Kidney capillary endothelial cell (primary cell): ENCODE results near the gene KLHDC2.
A peak's percentile ranks its signal among the peaks of the same experiment; 100 is the strongest.
"Not testable (repeated sequence)": the region's sequence is repeated elsewhere in the genome, so short reads cannot be mapped to it uniquely, and the experiment has no call there.

ENCODE experiments used
- DNase-seq: peaks from one replicate; pipeline ENCODE4 v3.0.0-alpha.2; 2018; ENCODE audit warnings: low spot score

Gene KLHDC2, protein sequence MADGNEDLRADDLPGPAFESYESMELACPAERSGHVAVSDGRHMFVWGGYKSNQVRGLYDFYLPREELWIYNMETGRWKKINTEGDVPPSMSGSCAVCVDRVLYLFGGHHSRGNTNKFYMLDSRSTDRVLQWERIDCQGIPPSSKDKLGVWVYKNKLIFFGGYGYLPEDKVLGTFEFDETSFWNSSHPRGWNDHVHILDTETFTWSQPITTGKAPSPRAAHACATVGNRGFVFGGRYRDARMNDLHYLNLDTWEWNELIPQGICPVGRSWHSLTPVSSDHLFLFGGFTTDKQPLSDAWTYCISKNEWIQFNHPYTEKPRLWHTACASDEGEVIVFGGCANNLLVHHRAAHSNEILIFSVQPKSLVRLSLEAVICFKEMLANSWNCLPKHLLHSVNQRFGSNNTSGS

DNA sequence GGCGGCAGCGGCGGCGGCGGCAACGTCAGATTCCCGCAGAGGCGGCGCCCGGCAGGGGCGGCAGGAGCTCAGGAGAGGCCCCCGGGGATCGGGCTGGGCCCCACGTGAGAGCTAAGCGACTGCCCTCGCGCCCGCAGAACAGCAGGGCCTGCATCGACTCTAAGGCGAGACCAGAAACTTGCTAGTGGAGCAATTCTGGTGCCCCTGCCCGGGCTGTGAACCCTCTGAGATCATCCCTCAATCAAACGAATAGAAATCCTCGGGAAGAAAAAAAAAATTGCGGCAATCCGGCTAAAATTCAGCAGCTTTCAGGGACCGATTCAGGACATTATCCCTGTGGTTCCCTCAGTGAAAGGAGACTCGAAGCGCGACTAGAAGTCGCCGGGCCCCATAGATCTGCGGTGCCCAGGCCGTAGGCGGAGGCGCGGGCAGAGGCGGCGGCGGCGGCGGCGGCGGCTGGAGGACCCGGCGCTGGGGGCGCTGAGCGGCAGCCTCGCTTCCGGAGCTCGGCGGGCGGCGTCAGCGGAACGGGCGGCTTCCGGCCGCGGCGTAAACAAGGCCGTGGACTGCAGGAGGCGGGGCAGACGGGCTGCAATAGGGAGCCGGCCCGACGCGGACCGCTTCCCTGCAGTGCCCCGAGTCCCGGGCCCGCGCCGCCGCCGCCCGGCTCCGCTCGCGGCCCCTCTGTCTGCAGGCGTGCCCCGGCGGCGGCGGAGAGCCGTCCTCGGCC is at the start of gene KLHDC2:
KLHDC2 (plus strand) TSS at position 583 of the 730 bp plus-strand sequence. CDS start 316 bp downstream, outside the sequence.
- peak; percentile 77 for DNase-seq

DNA sequence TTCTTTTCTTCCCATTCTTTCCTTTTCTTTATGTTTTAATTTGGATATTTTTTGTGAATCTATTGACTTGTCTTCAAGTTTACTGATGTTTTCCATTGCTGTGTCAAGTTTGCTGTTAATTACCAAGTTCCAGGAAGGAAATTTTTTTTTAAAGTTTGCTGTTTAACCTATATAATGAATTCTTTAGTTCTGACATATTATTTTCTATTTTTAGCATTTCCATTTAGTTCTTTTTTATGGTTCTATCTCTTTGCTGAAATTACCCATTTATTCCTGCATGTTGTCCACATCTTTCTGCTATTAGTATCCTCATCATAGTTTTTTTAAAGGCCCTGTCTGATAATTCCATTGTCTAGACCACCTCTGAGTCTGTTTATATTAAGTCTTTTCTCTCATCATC is 47.2 kb upstream of the KLHDC2 start:
- DNase-seq = no peak

DNA sequence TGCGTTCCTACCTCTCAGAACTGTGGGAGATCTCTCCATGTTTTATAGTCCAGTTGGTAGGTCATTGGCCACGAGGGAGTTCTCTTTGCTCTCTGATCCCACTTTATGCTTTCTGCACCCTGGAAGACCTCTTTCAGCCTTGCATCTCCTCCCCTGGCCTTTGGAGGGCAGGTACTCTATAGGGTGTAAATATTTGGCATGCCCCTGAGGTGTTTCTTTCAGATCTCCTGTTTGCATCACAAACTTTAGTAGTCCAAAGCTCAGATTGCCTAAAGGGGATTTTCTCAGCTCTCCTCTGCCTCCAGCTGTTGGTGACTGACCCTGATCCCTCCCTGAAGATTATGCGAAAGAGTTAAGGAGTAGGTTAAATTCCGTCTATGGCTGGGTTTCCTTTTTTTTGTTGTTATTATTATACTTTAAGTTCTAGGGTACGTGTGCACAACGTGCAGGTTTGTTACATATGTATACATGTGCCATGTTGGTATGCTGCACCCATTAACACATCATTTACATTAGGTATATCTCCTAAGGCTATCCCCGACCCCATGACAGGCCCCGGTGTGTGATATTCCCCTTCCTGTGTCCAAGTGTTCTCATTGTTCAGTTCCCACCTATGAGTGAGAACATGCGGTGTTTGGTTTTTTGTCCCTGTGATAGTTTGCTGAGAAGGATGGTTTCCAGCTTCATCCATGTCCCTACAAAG is 46.1 kb upstream of the KLHDC2 start:
- DNase-seq = not testable (repeated sequence)

- DNase-seq = no peak
Measured at GRCh38 chr14:49727171-49727570, 40.8 kb upstream of the KLHDC2 start.

- DNase-seq = no peak
Measured at GRCh38 chr14:49732896-49733295, 35.1 kb upstream of the KLHDC2 start.

GRCh38 chr14:49733836-49734235 is 34.1 kb upstream of the KLHDC2 start:
- no peak for DNase-seq

DNA sequence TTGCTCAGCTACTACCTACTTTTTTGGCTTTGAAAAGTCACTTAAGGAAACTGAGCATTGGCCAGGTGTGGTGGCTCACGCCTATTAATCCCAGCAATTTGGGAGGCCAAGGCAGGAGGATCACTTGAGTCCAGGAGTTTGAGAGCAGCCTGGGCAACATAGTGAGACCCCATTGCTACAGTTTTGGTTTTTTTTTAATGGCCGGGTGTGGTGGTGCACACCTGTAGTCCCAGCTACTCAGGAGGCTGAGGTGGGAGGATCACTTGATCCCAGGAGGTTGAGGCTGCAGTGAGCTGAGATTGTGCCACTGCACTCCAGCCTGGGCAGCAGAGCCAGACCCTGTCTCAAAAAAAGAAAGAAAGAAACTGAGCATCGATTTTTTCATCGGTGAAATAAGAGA is 32.3 kb upstream of the KLHDC2 start:
- not testable (repeated sequence) for DNase-seq

DNA sequence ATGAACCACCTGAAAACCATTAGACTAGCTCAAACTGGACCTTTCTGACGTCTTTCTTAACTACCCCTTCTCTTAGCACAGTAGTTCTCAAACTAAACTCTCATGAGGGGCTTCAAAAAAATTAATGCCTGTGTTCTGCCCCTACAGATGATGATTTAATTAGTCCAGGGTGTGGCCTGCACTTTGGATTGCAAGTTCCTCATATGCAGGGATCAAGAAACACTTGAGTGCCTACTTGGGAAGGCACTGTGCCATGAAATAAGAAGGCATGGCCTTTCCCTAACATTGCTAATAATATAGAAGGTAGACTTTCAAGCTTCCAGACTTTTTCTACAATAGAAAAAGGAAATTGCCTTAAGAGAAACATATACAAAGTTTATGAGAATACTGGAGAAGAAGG is 22.8 kb upstream of the KLHDC2 start:
- DNase-seq = no peak

DNA sequence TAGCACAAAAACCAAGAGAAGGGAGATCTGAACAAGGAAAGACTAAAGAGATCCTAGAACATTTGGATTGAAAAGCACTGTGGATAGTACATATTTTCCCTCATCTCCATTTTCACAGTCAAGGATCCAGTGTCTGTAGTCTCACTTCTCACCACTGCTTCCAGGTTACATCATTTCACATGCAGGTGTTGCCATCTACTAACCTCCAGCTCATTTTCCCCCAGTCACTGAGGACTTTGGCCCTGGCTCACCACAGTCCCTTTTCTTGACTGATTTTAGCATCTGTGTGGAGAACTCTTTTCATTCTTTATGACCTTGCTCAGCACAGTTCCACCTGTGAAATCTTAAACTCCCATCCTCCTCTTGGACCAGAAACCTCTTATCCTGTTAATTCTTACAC is 21.5 kb upstream of the KLHDC2 start:
- not testable (repeated sequence) for DNase-seq

DNA sequence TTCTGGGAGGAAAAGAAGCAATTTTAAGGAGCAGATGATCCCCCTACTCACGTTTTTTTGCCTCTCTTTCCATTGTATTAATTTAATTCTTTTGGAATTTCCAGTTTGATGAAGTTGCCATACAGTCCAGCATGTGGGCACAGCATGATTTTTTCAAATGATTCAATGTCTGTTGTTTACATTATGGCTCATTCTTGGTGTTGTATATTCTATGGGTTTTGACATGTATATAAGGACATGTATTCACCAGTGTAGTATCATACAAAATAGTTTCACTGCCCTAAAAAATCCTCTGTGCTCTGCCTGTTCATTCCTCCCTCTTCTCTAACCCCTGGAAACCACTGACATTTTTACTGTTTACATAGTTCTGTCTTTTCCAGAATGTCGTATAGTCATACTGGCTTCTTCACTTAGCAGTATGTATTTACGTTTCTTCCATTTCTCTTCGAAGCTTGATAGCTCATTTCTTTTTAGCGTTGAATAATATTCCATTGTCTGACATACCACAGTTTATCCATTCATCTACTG is 13.3 kb upstream of the KLHDC2 start:
- DNase-seq = no peak

GRCh38 chr14:49755378-49755777 is 12.6 kb upstream of the KLHDC2 start:
- DNase-seq = no peak

GRCh38 chr14:49761839-49762551 is 6.0 kb upstream of the KLHDC2 start:
- no peak for DNase-seq

DNA sequence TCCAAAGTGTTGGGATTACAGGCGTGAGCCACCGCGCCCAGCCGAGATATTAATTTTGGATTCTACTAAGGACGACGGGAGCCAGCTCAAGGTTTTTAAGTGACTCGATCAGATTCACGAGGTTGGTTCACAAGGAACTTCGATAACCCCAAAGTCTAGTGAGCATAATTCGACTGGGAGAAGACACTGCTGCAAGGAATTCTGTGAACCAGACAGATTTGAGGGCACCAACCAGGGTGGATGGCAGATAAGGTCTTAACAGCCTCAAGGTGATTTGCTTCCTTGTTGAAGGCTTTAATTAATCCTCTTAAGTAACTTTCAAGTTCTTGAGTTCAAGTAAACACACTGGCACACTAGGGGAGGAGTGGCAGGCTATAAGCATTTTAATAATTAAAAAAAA is 1.1 kb upstream of the KLHDC2 start:
- DNase-seq = no peak

- no peak for DNase-seq
Measured at GRCh38 chr14:49767270-49767570, 733 bp upstream of the KLHDC2 start.

DNA sequence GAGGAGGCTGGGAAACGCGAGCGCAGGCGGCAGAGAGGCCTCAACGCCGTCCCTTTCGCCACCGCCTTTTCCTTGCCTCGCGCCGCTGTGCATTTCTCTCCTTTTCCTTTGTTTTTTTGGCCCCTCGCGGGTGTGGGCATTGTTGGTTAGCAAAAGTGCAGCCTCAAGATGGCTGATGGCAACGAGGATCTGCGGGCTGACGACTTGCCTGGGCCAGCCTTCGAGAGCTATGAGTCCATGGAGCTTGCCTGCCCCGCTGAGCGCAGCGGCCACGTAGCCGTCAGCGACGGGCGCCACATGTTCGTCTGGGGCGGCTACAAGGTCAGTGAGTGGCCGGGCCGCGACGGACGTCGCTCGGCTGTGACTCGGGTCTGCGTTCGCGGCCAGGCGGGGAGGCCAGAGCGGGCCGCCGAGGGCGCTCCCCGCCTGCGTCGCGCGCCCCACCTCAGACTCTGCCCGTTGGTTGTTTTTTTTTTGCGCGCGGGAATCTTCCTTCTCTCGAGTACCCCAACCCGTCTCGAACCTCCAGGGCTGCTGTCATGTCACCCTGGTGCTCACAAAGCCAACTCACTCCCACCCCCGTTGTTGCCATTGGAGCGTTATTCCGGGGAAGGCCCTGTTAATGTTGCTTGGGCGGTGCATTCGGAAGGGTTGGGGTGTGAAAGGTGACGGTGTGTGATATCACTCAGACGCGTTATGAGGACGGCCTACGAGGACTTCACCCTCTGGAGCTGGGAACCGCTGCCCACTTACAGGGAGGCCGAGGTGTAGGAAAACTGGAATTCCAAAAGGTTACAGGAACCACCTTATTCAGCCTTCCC is 558 bp downstream of the KLHDC2 start:
- DNase-seq = peak; percentile 54

DNA sequence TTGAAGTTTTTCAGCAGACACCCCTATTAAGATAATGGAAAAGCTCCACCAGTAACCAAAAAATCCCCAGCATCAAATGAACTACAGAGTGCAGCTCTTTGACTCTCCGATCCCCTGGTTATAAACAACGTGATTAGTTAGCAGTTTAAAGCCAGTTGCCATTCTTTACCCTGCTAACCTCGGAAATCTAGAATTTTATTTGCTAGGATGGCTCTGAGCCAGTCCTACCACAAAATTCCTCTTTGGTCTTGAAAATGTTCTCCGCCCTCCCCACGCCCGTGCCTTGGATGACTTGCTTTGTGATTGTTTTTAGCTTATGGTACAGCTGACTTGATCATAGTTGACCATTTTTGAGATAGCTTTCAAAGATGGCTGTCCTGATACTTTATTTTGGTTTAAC is 1.2 kb downstream of the KLHDC2 start:
- DNase-seq = no peak

- DNase-seq = no peak
Measured at GRCh38 chr14:49769581-49770211, 1.7 kb downstream of the KLHDC2 start.

DNA sequence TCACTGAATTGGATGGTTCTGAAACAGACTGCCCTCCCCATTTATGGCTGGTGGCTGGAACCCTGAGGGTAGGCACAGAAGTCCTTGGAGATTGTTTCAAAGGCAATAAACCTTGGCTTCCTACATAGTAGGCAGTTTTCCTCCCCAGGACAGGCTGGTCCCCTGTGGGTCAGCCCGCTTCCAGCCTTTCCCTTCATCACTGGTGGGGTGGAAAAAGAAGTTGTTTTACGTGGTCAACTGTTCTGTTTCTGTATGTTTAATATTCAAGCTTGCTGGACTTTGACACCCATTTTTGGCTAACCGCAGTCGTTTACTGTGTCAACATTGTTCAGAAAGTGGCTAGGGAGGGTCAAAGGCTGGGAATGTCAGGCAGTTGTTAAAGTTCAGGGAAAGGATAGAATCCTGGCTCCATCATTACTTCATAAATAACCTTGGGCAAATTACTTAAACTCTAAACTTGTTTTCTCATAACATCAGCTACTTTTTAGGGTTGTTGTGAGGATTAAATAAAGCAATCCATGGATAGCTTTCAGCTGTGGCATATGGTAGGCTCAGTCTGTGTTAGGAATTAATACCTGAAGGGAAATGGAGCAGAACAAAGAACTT is 2.4 kb downstream of the KLHDC2 start:
- DNase-seq = no peak

DNA sequence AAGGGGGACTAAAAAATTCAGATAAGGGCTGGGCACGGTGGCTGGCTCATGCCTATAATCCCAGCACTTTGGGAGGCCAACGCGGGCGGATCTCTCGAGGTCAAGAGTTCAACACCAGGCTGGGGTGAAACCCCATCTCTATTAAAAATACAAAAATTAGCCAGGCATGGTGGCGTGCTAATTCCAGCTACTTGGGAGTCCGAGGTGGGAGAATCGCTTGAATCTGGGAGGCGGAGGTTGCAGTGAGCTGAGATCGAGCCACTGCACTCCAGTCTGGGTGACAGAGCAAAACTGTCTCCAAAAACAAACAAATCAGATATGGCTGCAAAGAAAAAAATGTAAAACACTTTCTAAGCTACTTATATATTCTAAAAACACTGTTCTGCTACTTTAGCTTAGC is 3.7 kb downstream of the KLHDC2 start:
- not testable (repeated sequence) for DNase-seq

DNA sequence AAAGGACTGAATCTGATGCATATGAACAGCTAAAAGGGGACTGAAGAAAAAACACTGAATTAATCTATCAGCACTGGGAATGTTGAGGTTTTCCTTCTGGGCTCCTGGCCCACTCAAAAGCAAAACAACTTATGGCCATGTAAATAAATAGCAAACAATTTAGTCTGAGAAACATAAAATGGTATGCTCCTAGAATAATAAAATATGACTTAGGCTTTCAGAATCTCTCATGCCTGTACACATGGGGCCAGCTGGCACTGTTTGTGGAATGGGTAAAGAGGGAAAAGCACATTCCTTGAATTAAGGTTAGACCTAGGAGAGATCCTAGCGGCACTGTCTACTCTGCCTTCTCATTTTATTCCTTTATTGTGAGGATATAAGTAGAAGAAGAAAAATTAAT is 6.2 kb downstream of the KLHDC2 start:
- no peak for DNase-seq
